ENCODE measurements around the gene RND3.
A peak's percentile ranks its signal among the peaks of the same experiment; 100 is the strongest.

RND3 gene

GRCh38 chr2:150487537-150488429, at the start of gene RND3:
Gene RND3 (minus strand): TSS chr2:150487667. CDS start chr2:150487417, 250 bp downstream.
- peak within 1 kb of the TSS; percentile 86 for H2AFZ ChIP-seq (ENCODE audit: low read depth)
- H3K9ac ChIP-seq, result peak within 1 kb of the TSS; percentile 77
- H3K79me2 ChIP-seq (ENCODE audit: insufficient read depth, low read depth), result peaks cover 4% of the 10 kb centered on the region; the same call in 1 of the 2 replicates

GRCh38 chr2:150535176-150535575, 47.7 kb upstream of the RND3 start:
- no peak overlapping the region for H3K9ac ChIP-seq
- no peaks in the 10 kb centered on the region for H3K4me1 ChIP-seq (ENCODE audit: low read depth, poor library complexity, severe bottlenecking)
- no peaks in the 10 kb centered on the region for H3K79me2 ChIP-seq (ENCODE audit: insufficient read depth, low read depth)
- TF ChIP-seq CTCF (conservative IDR thresholded peaks at IDR 0.05; ENCODE audit: low read depth, low read length), result no peak
- H3K4me2 ChIP-seq, result no peak overlapping the region
- H3K36me3 ChIP-seq (ENCODE audit: insufficient read depth), result no peaks in the 10 kb centered on the region
- no peak overlapping the region for H3K4me3 ChIP-seq (IDR thresholded peaks at IDR 0.05; ENCODE audit: insufficient read depth, low read depth, low read length)
- H3K27me3 ChIP-seq (ENCODE audit: insufficient read depth, low read depth), result no peaks in the 10 kb centered on the region
- no peak overlapping the region for H2AFZ ChIP-seq (ENCODE audit: low read depth)
- H3K27ac ChIP-seq, result no peak overlapping the region
- H4K20me1 ChIP-seq (ENCODE audit: insufficient read depth), result no peaks in the 10 kb centered on the region

More at GRCh38 chr2:150487537-150488429, at the start of gene RND3:
- Histone ChIP-seq H3K4me1 (ENCODE audit: low read depth, poor library complexity, severe bottlenecking) (peaks cover 21% of the 10 kb centered on the region), H3K27me3 (ENCODE audit: insufficient read depth, low read depth) (no peaks in the 10 kb centered on the region), H4K20me1 (ENCODE audit: insufficient read depth) (no peaks in the 10 kb centered on the region), H3K4me2 (peak within 1 kb of the TSS; percentile 55), H3K36me3 (ENCODE audit: insufficient read depth) (no peaks in the 10 kb centered on the region), H3K4me3 (IDR thresholded peaks at IDR 0.05; ENCODE audit: insufficient read depth, low read depth, low read length) (peak within 1 kb of the TSS; percentile 74), H3K27ac (peak within 1 kb of the TSS; percentile 61)
- TF ChIP-seq CTCF (conservative IDR thresholded peaks at IDR 0.05; ENCODE audit: low read depth, low read length), result peak; percentile 91

GRCh38 chr2:150532879-150533278, 45.4 kb upstream of the RND3 start:
- Histone ChIP-seq H3K9ac (no peak overlapping the region), H3K27me3 (ENCODE audit: insufficient read depth, low read depth) (no peaks in the 10 kb centered on the region), H3K79me2 (ENCODE audit: insufficient read depth, low read depth) (no peaks in the 10 kb centered on the region), H3K27ac (no peak overlapping the region), H3K36me3 (ENCODE audit: insufficient read depth) (no peaks in the 10 kb centered on the region), H4K20me1 (ENCODE audit: insufficient read depth) (no peaks in the 10 kb centered on the region), H3K4me2 (no peak overlapping the region), H3K4me1 (ENCODE audit: low read depth, poor library complexity, severe bottlenecking) (peaks cover 18% of the 10 kb centered on the region), H2AFZ (ENCODE audit: low read depth) (no peak overlapping the region), H3K4me3 (IDR thresholded peaks at IDR 0.05; ENCODE audit: insufficient read depth, low read depth, low read length) (no peak overlapping the region)
- no peak for TF ChIP-seq CTCF (conservative IDR thresholded peaks at IDR 0.05; ENCODE audit: low read depth, low read length)

GRCh38 chr2:150532020-150532419, 44.6 kb upstream of the RND3 start:
- no peak overlapping the region for H3K4me2 ChIP-seq
- no peaks in the 10 kb centered on the region for H3K27me3 ChIP-seq (ENCODE audit: insufficient read depth, low read depth)
- no peak for TF ChIP-seq CTCF (conservative IDR thresholded peaks at IDR 0.05; ENCODE audit: low read depth, low read length)
- peaks cover 18% of the 10 kb centered on the region for H3K4me1 ChIP-seq (ENCODE audit: low read depth, poor library complexity, severe bottlenecking)
- no peak overlapping the region for H3K4me3 ChIP-seq (IDR thresholded peaks at IDR 0.05; ENCODE audit: insufficient read depth, low read depth, low read length)
- H2AFZ ChIP-seq (ENCODE audit: low read depth), result no peak overlapping the region
- no peak overlapping the region for H3K27ac ChIP-seq
- H4K20me1 ChIP-seq (ENCODE audit: insufficient read depth), result no peaks in the 10 kb centered on the region
- H3K9ac ChIP-seq, result no peak overlapping the region
- H3K79me2 ChIP-seq (ENCODE audit: insufficient read depth, low read depth), result no peaks in the 10 kb centered on the region
- no peaks in the 10 kb centered on the region for H3K36me3 ChIP-seq (ENCODE audit: insufficient read depth)
